Measurements from ENCODE around the gene C13orf46.

The C13orf46 gene

DNA sequence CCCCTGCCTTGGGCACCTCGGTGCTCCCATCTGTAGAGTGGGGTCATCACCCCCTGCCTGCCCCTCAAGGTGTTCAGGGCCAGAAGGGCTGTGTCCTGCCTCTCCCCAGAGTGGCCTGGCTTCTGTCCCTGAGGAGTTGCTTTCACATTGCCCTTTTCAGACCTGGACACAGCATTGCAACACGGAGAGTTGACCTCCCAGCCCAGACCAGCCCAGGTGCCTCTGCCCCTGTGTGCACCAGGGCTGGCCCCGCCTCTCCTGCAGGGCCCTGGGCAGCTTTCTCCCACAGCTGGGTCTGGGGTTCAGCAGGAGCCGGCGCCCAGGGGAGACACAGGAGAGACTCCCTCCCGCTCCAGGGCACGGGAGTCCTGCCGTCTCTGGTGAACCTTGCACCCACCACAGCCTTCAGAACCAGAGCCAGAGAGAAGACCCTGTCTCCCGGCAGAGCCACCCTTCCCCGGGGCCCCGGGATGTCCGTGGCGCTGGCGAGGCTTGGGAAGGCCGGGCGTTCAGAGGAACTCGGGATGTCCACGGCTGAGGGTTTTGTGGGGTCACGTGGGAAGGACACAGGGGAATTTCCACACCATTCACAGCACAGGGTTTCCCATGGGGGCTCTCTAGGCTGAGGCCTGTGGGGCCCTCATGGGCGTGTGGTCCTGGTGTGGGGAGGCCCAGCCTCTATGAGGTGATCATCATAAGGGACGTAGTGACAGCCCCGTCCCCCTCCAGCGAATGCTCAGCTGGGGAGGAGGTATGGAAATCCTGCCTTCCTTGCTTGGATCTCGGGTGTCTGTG lies 23.2 kb downstream of the C13orf46 start:
- no peak for DNase-seq (ENCODE audit: low read depth)
- no peak overlapping the region for H3K4me3 ChIP-seq (ENCODE audit: low read length)
- TF ChIP-seq, protein P1, sequence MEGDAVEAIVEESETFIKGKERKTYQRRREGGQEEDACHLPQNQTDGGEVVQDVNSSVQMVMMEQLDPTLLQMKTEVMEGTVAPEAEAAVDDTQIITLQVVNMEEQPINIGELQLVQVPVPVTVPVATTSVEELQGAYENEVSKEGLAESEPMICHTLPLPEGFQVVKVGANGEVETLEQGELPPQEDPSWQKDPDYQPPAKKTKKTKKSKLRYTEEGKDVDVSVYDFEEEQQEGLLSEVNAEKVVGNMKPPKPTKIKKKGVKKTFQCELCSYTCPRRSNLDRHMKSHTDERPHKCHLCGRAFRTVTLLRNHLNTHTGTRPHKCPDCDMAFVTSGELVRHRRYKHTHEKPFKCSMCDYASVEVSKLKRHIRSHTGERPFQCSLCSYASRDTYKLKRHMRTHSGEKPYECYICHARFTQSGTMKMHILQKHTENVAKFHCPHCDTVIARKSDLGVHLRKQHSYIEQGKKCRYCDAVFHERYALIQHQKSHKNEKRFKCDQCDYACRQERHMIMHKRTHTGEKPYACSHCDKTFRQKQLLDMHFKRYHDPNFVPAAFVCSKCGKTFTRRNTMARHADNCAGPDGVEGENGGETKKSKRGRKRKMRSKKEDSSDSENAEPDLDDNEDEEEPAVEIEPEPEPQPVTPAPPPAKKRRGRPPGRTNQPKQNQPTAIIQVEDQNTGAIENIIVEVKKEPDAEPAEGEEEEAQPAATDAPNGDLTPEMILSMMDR (conservative IDR thresholded peaks at IDR 0.05; ENCODE audit: low read length) = no peak

DNA sequence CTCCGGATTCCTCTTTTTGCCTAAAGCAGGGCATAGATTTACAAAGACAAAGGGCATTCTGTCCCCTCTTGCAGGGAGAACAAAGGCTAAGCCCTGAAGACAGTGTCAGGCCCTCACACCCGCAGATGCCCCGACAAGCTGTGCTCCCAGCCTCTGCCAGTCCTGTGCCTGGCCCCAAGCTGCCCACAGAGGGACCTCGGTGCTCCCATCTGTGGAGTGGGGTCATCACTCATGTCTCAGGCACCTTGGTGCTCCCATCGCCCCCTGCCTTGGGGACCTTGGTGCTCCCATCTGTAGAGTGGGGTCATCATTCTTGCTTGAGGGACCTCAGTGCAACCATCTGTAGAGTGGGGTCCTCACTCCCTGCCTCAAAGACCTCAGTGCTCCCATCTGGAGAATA lies 24.3 kb downstream of the C13orf46 start:
- TF ChIP-seq, protein P1 (conservative IDR thresholded peaks at IDR 0.05; ENCODE audit: low read length) = no peak
- H3K4me3 ChIP-seq (ENCODE audit: low read length) = no peak overlapping the region
- DNase-seq (ENCODE audit: low read depth) = no peak

DNA sequence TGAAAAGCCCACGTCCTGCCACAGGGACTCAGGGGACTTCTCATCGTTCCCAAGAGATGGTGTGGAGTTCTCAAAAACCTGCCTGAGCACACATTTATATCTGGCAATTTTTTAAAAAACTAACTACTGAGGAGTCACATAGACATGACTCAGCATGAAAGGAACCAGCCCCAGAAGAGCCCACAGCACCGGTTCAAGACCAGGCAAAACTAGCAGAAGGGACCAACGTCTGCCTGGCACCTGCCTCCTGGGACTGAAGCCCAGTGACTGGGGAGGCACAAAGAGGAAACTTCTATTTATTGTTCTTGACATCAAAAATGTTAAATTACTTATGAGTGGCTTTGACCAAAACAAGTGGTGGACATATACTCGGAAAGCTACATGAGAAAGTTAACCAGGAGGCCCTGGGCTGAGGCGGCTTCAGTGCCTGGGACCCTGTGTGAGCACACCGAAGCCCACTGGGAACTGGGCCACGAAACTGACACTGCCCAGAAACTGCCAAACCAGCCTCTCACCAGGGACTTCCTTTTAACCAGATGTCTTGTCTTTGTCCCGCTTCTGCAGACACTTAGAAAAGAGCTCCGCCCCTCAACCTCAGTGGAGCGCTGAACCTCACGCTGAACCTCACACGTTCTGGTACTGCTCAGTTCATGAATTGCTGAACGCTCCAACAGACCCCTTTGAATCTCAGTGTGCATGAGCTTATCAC lies 25.7 kb downstream of the C13orf46 start:
- DNase-seq (ENCODE audit: low read depth) = no peak
- TF ChIP-seq, protein P1 (conservative IDR thresholded peaks at IDR 0.05; ENCODE audit: low read length) = no peak
- H3K4me3 ChIP-seq (ENCODE audit: low read length) = no peak overlapping the region

DNA sequence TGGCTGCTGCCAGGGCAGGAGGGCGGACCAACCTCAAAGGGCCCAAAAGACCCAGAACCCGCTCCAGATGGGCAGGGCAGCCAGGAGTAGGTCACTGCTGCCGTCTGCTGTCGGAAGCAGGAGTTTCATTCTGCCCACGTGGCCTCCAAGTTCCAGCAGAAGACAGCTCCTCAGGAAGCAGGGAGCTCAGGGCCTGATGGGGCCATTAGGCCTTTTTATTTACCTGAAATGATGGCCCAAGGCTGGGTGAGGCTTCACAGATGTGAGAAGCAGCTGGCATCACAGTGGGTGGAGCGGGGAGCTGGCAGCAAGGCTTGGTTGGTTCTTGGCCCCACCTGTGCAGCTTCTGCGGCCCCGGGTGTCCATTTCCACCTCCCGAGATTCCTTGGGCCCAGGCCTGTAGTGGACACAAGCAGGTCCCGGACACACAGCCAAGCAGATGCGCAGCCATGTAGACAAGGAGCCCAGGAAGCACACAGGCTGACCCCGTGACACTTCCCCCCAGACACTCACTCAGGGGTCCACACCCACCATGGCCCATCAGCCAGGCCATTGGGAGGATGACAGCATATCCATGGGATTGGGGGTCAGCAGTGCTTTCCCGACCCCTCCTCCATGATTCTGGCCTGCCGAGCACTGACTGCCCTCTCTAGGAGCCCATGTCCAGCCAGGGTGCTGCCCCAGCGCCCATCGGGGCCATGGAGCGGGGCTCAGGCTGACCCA lies 26.4 kb downstream of the C13orf46 start:
- peak; percentile 81 for DNase-seq (ENCODE audit: low read depth)

DNA sequence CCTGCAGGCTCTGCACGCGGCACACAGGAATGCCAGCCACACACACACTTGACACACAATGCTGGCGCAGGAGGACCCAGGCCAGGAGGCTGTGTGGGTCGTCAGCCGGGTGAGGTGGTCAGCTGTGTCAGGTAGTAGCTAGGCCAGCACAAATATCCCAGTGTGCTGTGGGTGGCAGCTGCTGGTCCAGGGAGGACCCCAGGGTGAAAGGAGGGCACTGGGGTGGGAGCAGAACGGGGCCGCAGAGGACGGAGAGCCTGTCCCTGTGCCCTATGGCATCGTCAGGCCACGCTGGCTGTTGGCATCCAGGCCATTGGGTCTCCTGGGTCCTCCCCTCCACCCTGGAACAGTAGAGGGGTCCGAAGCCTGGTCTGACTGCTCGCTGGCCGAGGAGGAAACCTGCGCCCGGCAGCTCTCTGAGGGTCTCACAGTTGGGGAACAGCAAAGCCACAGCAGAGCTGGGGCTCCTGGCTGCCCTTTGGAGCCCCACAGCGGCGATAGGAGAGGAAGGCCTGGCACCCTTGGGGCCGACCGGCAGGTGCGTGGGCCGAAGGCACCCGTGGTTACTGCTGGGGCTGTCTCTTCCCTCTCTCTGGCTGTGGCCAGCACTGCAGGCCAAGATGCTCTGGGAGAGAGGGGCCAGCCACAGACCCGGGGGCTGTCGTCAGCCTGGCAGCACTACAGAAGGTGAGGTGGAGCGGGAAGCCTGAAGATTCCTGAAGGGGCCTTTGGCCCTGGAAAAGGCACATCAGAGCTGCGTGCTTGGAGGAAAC lies 27.3 kb downstream of the C13orf46 start:
- no peak for DNase-seq (ENCODE audit: low read depth)
- H3K4me3 ChIP-seq (ENCODE audit: low read length) = no peak overlapping the region
- TF ChIP-seq, protein P1 (conservative IDR thresholded peaks at IDR 0.05; ENCODE audit: low read length) = no peak

More for the DNA sequence above, 26.4 kb downstream of the C13orf46 start:
- no peak overlapping the region for H3K4me3 ChIP-seq (ENCODE audit: low read length)
- TF ChIP-seq, protein P1 (conservative IDR thresholded peaks at IDR 0.05; ENCODE audit: low read length) = peak; percentile 95

DNA sequence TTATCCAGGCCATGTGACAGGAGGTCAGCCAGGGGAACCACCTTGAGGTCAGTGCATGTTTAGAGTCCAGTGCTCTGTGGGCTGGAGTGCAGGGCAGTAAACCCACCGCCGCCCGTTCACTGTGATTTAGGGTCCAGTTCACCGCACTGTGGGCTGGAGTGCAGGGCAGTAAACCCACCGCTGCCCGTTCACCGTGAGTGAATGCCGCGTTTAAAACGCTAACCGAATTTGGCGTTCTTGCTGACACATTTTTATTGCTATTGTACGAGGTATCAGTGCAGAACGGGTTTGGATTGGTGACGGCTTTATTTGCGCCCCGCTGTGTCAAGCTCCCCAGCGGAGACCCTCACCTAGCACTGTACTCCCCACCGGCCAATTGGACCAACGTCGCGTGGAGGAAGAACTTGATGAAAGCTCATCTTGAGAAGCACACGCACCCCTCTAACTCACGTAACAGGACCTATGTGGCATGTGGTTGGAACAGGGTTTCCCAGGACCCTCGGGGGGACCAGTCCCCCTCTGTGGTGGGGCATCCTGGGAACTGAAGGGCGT lies 27.9 kb downstream of the C13orf46 start:
- no peak overlapping the region for H3K4me3 ChIP-seq (ENCODE audit: low read length)
- no peak for DNase-seq (ENCODE audit: low read depth)
- TF ChIP-seq, protein P1 (conservative IDR thresholded peaks at IDR 0.05; ENCODE audit: low read length) = no peak

Measured in AG10803 (cell line).